Adrenal gland (tissue), 12 donors: ENCODE measurements around the gene RGS9. TPM values are rescaled to one million over a fixed set of nuclear protein-coding genes. Genes with fewer than 3 reads are reported as not detected.

ENCODE experiments used
- DNase-seq, 7 donors: peaks; one replicate each; pipeline ENCODE4 v3.0.0-alpha.2; 2019 to 2020
- H3K27ac ChIP-seq, 5 donors: fragments of 200-600 bp; sonication (generic) in 4 of 5; 1 replicate in 3 of 5; 2 replicates in 2 of 5; pipeline versions ENCODE4 v1.5.1 to v1.8.0; 2016 to 2020; ENCODE audit warnings: mild to moderate bottlenecking in 1 of 5
- H3K27me3 ChIP-seq: fragments of 200-600 bp; 2 replicates; pipeline ENCODE4 v1.8.0; 2021
- H3K36me3 ChIP-seq, 2 donors: fragments of 200-600 bp; replicated peaks in 1 of 2; 1 replicate in 1 of 2; 2 replicates in 1 of 2; pipeline versions ENCODE4 v1.5.1 to v1.8.0; 2018 to 2022
- H3K4me1 ChIP-seq, 2 donors: fragments of 200-600 bp; replicated peaks in 1 of 2; 1 replicate in 1 of 2; 2 replicates in 1 of 2; pipeline versions ENCODE4 v1.5.1 to v1.8.0; 2018 to 2021
- H3K4me3 ChIP-seq, 4 donors: fragments of 200-600 bp; sonication (generic) in 3 of 4; one replicate each; pipeline ENCODE4 v1.5.1; 2016 to 2018
- H3K9me3 ChIP-seq, 3 donors: fragments of 200-600 bp; sonication (generic) in 1 of 3; replicated peaks in 1 of 3; 1 replicate in 2 of 3; 2 replicates in 1 of 3; pipeline versions ENCODE4 v1.5.1 to v1.8.0; 2016 to 2021
- CTCF ChIP-seq, 6 experiments: fragments of 450-650 bp in 4 of 6; fragments of 200-600 bp in 2 of 6; sonication (generic) in 1 of 6; IDR thresholded peaks; 1 replicate in 5 of 6; 2 replicates in 1 of 6; pipeline versions ENCODE4 v1.5.1 to v1.8.0; 2016 to 2021; ENCODE audit warnings: antibody characterized with exemption in 6 of 6, mild to moderate bottlenecking in 2 of 6, moderate library complexity in 1 of 6
- POLR2A ChIP-seq, 2 donors: fragments of 450-650 bp; IDR thresholded peaks; one replicate each; pipeline ENCODE4 v1.6.1; 2017; ENCODE audit warnings: antibody characterized with exemption in 2 of 2, mild to moderate bottlenecking in 2 of 2, moderate library complexity in 1 of 2
- WGBS, 4 donors: extraction: QIAGEN DNeasy Blood & Tissue Kit in 2 of 4; methylation state at CpG; one replicate each; pipeline versions ENCODE4 v1.1.5 to v1.1.7; 2013 to 2017; 5-methylcytosine and 5-hydroxymethylcytosine counted together
- intact Hi-C, 2 donors: fragments of 100-400 bp; cut with DNase I; formaldehyde crosslinking; loops; one replicate each; pipeline versions ENCODE4 v1.14.1 to v1.15.0; 2022 to 2023
- polyA plus RNA-seq, 3 donors: library from polyadenylated mRNA; stranded (reverse); fragments of 200-250 nt in 2 of 3; fragments of 350-450 nt in 1 of 3; fragmentation: Illumina TruSeq in 1 of 3; extraction: RNeasy Lipid Tissue Mini Kit (QIAGEN cat#74804) in 1 of 3; gene quantifications; one replicate each; pipeline ENCODE4 v1.2.3, GENCODE V29; 2013 to 2014
- small RNA-seq, 2 donors: library from RNA; depleted of rRNA; stranded (forward); fragments of <200 nt; gene quantifications; one replicate each; pipeline ENCODE3, GENCODE V24; 2016
- total RNA-seq, 9 donors: library from RNA; depleted of rRNA in 4 of 9; stranded (reverse); fragments of >200 nt in 4 of 9; fragments of 120-200 nt in 1 of 9; fragmentation: NEBNext Ultra II Directional in 1 of 9; extraction: Animal tissue kit (Norgen Biotek cat#: 25700) in 1 of 9; gene quantifications; one replicate each; pipeline versions ENCODE4 v1.1.0 to v1.2.4, GENCODE V29; 2013 to 2023
- donor health status: healthy with polysubstance abuse.
- donor health status: Bipolar disorder and iron deficiency.
- donor health status: DM: yes; HTN: yes; CAD: no.
- donor health status: DM: no; HTN: no; CAD: no.
- donor health status: DM: no; HTN: no; CAD: no.
- donor health status: DM: yes; HTN: yes; CAD: no.

The RGS9 gene
- total and polyA plus RNA-seq, 12 donors = 4.3 to 32.3 (median 14.4) TPM

- intact Hi-C loops = no loop called here
- Histone ChIP-seq H3K27me3 (no peaks in the 10 kb centered on the region), H3K27ac (no peak overlapping the region), H3K4me3 (no peak overlapping the region), H3K9me3 (no peaks in the 10 kb centered on the region), H3K4me1 (no peaks in the 10 kb centered on the region), H3K36me3 (no peaks in the 10 kb centered on the region)
- TF ChIP-seq CTCF (IDR thresholded peaks at IDR 0.05) = no peak
- TF ChIP-seq POLR2A (IDR thresholded peaks at IDR 0.05) = no peak
- DNase-seq = no peak
These were observed 128.1 kb downstream of the RGS9 start for GRCh38 chr17:65265276-65265675.

- Histone ChIP-seq H3K27ac (no peak overlapping the region), H3K4me3 (no peak overlapping the region), H3K36me3 (no peaks in the 10 kb centered on the region), H3K4me1 (no peaks in the 10 kb centered on the region), H3K27me3 (no peaks in the 10 kb centered on the region), H3K9me3 (no peaks in the 10 kb centered on the region)
- 69 to 96% (median 93%) methylated on average over 2 of the region's 2 CpGs for WGBS, 4 donors
- intact Hi-C loops = no loop called here
- DNase-seq = no peak
- TF ChIP-seq CTCF (IDR thresholded peaks at IDR 0.05) = no peak
- no peak for TF ChIP-seq POLR2A (IDR thresholded peaks at IDR 0.05)
These were observed 131.7 kb downstream of the RGS9 start for GRCh38 chr17:65268832-65269231.

- DNase-seq = no peak
- WGBS, 4 donors = 67 to 80% (median 72%) methylated on average over 23 of the region's 23 CpGs
- TF ChIP-seq POLR2A (IDR thresholded peaks at IDR 0.05) = no peak
- TF ChIP-seq CTCF (IDR thresholded peaks at IDR 0.05) = no peak
These were observed 133.5 kb downstream of the RGS9 start for GRCh38 chr17:65270499-65271253.

GRCh38 chr17:65271296-65271695 is 134.1 kb downstream of the RGS9 start:
- H3K27ac ChIP-seq = no peak overlapping the region

More at GRCh38 chr17:65270499-65271253, 133.5 kb downstream of the RGS9 start:
- no peaks in the 10 kb centered on the region for H3K4me1 ChIP-seq
- no peak overlapping the region for H3K4me3 ChIP-seq
- no peak overlapping the region for H3K27ac ChIP-seq
- H3K36me3 ChIP-seq = no peaks in the 10 kb centered on the region
- intact Hi-C loops = no loop called here
- no peaks in the 10 kb centered on the region for H3K27me3 ChIP-seq
- H3K9me3 ChIP-seq = no peaks in the 10 kb centered on the region

More at GRCh38 chr17:65271296-65271695, 134.1 kb downstream of the RGS9 start:
- Histone ChIP-seq H3K27me3 (no peaks in the 10 kb centered on the region), H3K36me3 (no peaks in the 10 kb centered on the region), H3K9me3 (no peaks in the 10 kb centered on the region), H3K4me3 (no peak overlapping the region), H3K4me1 (no peaks in the 10 kb centered on the region)
- WGBS, 4 donors = 67 to 89% (median 81%) methylated on average over 4 of the region's 4 CpGs
- TF ChIP-seq POLR2A (IDR thresholded peaks at IDR 0.05) (no peak), CTCF (IDR thresholded peaks at IDR 0.05) (no peak)
- intact Hi-C loops = no loop called here
- no peak for DNase-seq

Small RNAs within 50 kb of the gene (small RNA-seq; reads per million reads assigned to genes)
- 0 reads per million in 2 donors for gene AC060771.1

Other genes with a start within 250 kb of the RGS9 start
- gene LRRC37A3, start 217.9 kb upstream of the RGS9 start, total RNA-seq = 10 to 100 TPM in 1 of 9 donors, 1 to 10 TPM in 8; 1.4 to 11.4 (median 5.6) TPM
- 10 to 100 TPM in 2 of 3 donors, 1 to 10 TPM in 1; 4.9 to 19.1 (median 10.3) TPM for gene LRRC37A3, start 217.9 kb upstream of the RGS9 start, polyA plus RNA-seq
- gene GNA13, start 80.6 kb upstream of the RGS9 start, total RNA-seq = 100 to 1,000 TPM in 1 of 9 donors, 10 to 100 TPM in 8; 38.7 to 102 (median 68.8) TPM
- 10 to 100 TPM; 12.0 to 42.2 (median 16.9) TPM for gene GNA13, start 80.6 kb upstream of the RGS9 start, polyA plus RNA-seq